ENCODE measurements around the gene MSI2.

- TF ChIP-seq CHD2 (IDR thresholded peaks at IDR 0.05; ENCODE audit: low read length, partially characterized antibody) (no peak), REST (IDR thresholded peaks at IDR 0.05; ENCODE audit: low read depth, low read length) (no peak), POLR2AphosphoS5 (IDR thresholded peaks at IDR 0.05; ENCODE audit: low read depth, low read length) (no peak), RFX5 (IDR thresholded peaks at IDR 0.05; ENCODE audit: low read length) (no peak), YY1 (IDR thresholded peaks at IDR 0.05; ENCODE audit: low read depth) (no peak), NFIC (IDR thresholded peaks at IDR 0.05; ENCODE audit: borderline replicate concordance) (peak; percentile 79), GABPA (IDR thresholded peaks at IDR 0.05; ENCODE audit: low read depth) (no peak), FOXJ3 (CRISPR knock-in tag; IDR thresholded peaks at IDR 0.05) (no peak), RXRA (IDR thresholded peaks at IDR 0.05; ENCODE audit: borderline replicate concordance, low read depth) (no peak), TAF1 (IDR thresholded peaks at IDR 0.05; ENCODE audit: borderline replicate concordance, low read depth, low read length) (no peak), FOXM1 (IDR thresholded peaks at IDR 0.05; ENCODE audit: low read depth) (no peak)
- TF ChIP-seq, protein P1, sequence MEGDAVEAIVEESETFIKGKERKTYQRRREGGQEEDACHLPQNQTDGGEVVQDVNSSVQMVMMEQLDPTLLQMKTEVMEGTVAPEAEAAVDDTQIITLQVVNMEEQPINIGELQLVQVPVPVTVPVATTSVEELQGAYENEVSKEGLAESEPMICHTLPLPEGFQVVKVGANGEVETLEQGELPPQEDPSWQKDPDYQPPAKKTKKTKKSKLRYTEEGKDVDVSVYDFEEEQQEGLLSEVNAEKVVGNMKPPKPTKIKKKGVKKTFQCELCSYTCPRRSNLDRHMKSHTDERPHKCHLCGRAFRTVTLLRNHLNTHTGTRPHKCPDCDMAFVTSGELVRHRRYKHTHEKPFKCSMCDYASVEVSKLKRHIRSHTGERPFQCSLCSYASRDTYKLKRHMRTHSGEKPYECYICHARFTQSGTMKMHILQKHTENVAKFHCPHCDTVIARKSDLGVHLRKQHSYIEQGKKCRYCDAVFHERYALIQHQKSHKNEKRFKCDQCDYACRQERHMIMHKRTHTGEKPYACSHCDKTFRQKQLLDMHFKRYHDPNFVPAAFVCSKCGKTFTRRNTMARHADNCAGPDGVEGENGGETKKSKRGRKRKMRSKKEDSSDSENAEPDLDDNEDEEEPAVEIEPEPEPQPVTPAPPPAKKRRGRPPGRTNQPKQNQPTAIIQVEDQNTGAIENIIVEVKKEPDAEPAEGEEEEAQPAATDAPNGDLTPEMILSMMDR (IDR thresholded peaks at IDR 0.05) = no peak
- TF ChIP-seq, protein P2, sequence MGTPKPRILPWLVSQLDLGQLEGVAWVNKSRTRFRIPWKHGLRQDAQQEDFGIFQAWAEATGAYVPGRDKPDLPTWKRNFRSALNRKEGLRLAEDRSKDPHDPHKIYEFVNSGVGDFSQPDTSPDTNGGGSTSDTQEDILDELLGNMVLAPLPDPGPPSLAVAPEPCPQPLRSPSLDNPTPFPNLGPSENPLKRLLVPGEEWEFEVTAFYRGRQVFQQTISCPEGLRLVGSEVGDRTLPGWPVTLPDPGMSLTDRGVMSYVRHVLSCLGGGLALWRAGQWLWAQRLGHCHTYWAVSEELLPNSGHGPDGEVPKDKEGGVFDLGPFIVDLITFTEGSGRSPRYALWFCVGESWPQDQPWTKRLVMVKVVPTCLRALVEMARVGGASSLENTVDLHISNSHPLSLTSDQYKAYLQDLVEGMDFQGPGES (IDR thresholded peaks at IDR 0.05; ENCODE audit: low read depth, low read length) = no peak
- TF ChIP-seq, protein P3, sequence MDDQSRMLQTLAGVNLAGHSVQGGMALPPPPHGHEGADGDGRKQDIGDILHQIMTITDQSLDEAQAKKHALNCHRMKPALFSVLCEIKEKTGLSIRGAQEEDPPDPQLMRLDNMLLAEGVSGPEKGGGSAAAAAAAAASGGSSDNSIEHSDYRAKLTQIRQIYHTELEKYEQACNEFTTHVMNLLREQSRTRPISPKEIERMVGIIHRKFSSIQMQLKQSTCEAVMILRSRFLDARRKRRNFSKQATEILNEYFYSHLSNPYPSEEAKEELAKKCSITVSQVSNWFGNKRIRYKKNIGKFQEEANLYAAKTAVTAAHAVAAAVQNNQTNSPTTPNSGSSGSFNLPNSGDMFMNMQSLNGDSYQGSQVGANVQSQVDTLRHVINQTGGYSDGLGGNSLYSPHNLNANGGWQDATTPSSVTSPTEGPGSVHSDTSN (IDR thresholded peaks at IDR 0.05) = peak; percentile 52
Measured at GRCh38 chr17:57422574-57423164, 166.3 kb downstream of the MSI2 start.
